ENCODE results near the gene NOTCH4.

- TF ChIP-seq SP1 (IDR thresholded peaks at IDR 0.05) = no peak
- no peak for TF ChIP-seq SUZ12 (IDR thresholded peaks at IDR 0.05)
- no peak for TF ChIP-seq BHLHE40 (IDR thresholded peaks at IDR 0.05; ENCODE audit: borderline replicate concordance)
- no peak for TF ChIP-seq ELF4 (IDR thresholded peaks at IDR 0.05)
Measured at GRCh38 chr6:32244946-32245398, 21.1 kb upstream of the NOTCH4 start.
